H9 (cell line): ENCODE measurements around the gene COL23A1. TPM values are rescaled to one million over a fixed set of nuclear protein-coding genes. Genes with fewer than 3 reads are reported as not detected.

Experiments
- DNase-seq: peaks from one replicate; pipeline ENCODE4 v3.0.0-alpha.2; 2017
- H2AFZ ChIP-seq: one replicate; pipeline ENCODE4 v1.6.1; 2013; ENCODE audit warnings: mild to moderate bottlenecking, low read length, control low read depth, moderate library complexity
- H2AK5ac ChIP-seq: 2 replicates; pipeline ENCODE4 v1.6.1; 2013; ENCODE audit warnings: low read length, control low read depth, mixed read lengths; ENCODE audit not compliant: insufficient read length
- H2BK120ac ChIP-seq: one replicate; pipeline ENCODE4 v1.6.1; 2013; ENCODE audit warnings: low read depth, mild to moderate bottlenecking, low read length, control low read depth, inconsistent platforms; ENCODE audit not compliant: poor library complexity, severe bottlenecking
- H2BK12ac ChIP-seq: 2 replicates; pipeline ENCODE4 v1.6.1; 2013; ENCODE audit warnings: low read length, control low read depth, mixed read lengths, low read depth; ENCODE audit not compliant: insufficient read length
- H2BK15ac ChIP-seq: 2 replicates; pipeline ENCODE4 v1.6.1; 2013; ENCODE audit warnings: low read depth, low read length, control low read depth
- H2BK20ac ChIP-seq: one replicate; pipeline ENCODE4 v1.6.1; 2013; ENCODE audit warnings: low read depth, mild to moderate bottlenecking, low read length, control low read depth, inconsistent platforms; ENCODE audit not compliant: poor library complexity, severe bottlenecking
- H2BK5ac ChIP-seq: 2 replicates; pipeline ENCODE4 v1.6.1; 2013; ENCODE audit warnings: low read length, control low read depth, mixed read lengths; ENCODE audit not compliant: insufficient read length
- H3K14ac ChIP-seq: 2 replicates; pipeline ENCODE4 v1.6.1; 2013; ENCODE audit warnings: low read length, control low read depth; ENCODE audit not compliant: insufficient read depth
- H3K18ac ChIP-seq: 2 replicates; pipeline ENCODE4 v1.6.1; 2013; ENCODE audit warnings: low read depth, mild to moderate bottlenecking, mixed read lengths, low read length, control low read depth; ENCODE audit not compliant: insufficient read length
- H3K23ac ChIP-seq: 2 replicates; pipeline ENCODE4 v1.6.1; 2013; ENCODE audit warnings: low read length, control low read depth, mixed read lengths, low read depth; ENCODE audit not compliant: insufficient read length
- H3K23me2 ChIP-seq: 2 replicates; pipeline ENCODE4 v1.6.1; 2013; ENCODE audit warnings: low read depth, mild to moderate bottlenecking, mixed read lengths, low read length, control low read depth; ENCODE audit not compliant: insufficient read length, poor library complexity, severe bottlenecking
- H3K27ac ChIP-seq: 2 replicates; pipeline ENCODE4 v1.5.1; 2013; ENCODE audit warnings: low read length, control low read depth, mixed read lengths, low read depth; ENCODE audit not compliant: insufficient read length
- H3K27me3 ChIP-seq: 2 replicates; pipeline ENCODE4 v1.6.1; 2013; ENCODE audit warnings: low read length, control low read depth, inconsistent platforms; ENCODE audit not compliant: insufficient read depth
- H3K4ac ChIP-seq: 2 replicates; pipeline ENCODE4 v1.6.1; 2013; ENCODE audit warnings: low read depth, mild to moderate bottlenecking, control low read depth, inconsistent platforms, low read length, moderate library complexity
- H3K4me1 ChIP-seq: 2 replicates; pipeline ENCODE4 v1.6.1; 2013; ENCODE audit warnings: low read length, control low read depth, inconsistent platforms; ENCODE audit not compliant: insufficient read depth
- H3K4me2 ChIP-seq: 2 replicates; pipeline ENCODE4 v1.6.1; 2013; ENCODE audit warnings: low read length, control low read depth, mixed read lengths; ENCODE audit not compliant: insufficient read length, insufficient read depth
- H3K56ac ChIP-seq: 2 replicates; pipeline ENCODE4 v1.6.1; 2013; ENCODE audit warnings: low read depth, mild to moderate bottlenecking, mixed read lengths, low read length, control low read depth; ENCODE audit not compliant: insufficient read length
- H3K79me1 ChIP-seq: 2 replicates; pipeline ENCODE4 v1.6.1; 2013; ENCODE audit warnings: low read depth, mild to moderate bottlenecking, moderate library complexity, low read length, control low read depth, inconsistent platforms; ENCODE audit not compliant: insufficient read depth, poor library complexity, severe bottlenecking
- H3K79me2 ChIP-seq: 2 replicates; pipeline ENCODE4 v1.6.1; 2013; ENCODE audit warnings: low read length, control low read depth, inconsistent platforms; ENCODE audit not compliant: insufficient read depth
- H3K9ac ChIP-seq: 2 replicates; pipeline ENCODE4 v1.6.1; 2013; ENCODE audit warnings: low read length, control low read depth, mixed read lengths; ENCODE audit not compliant: insufficient read length; ENCODE audit errors: extremely low read depth
- H3K9me3 ChIP-seq: one replicate; pipeline ENCODE4 v1.6.1; 2013; ENCODE audit warnings: low read depth, low read length, inconsistent platforms; ENCODE audit not compliant: control insufficient read depth
- H3T11ph ChIP-seq: one replicate; pipeline ENCODE4 v1.6.1; 2013; ENCODE audit warnings: mild to moderate bottlenecking, low read length, control low read depth, inconsistent platforms
- H4K20me1 ChIP-seq: one replicate; pipeline ENCODE4 v1.6.1; 2013; ENCODE audit not compliant: control insufficient read depth, insufficient read length, insufficient read depth
- H4K5ac ChIP-seq: 2 replicates; pipeline ENCODE4 v1.6.1; 2013; ENCODE audit warnings: low read depth, mild to moderate bottlenecking, mixed read lengths, low read length, control low read depth; ENCODE audit not compliant: insufficient read length
- H4K8ac ChIP-seq: replicated peaks from 2 replicates; pipeline ENCODE4 v1.6.1; 2013; ENCODE audit warnings: low read length, control low read depth, mixed read lengths, low read depth; ENCODE audit not compliant: insufficient read length
- H4K91ac ChIP-seq: 2 replicates; pipeline ENCODE4 v1.6.1; 2013; ENCODE audit warnings: low read depth, mild to moderate bottlenecking, moderate library complexity, mixed read lengths, low read length, control low read depth; ENCODE audit not compliant: insufficient read length
- H3K27ac Mint-ChIP-seq, 3 experiments: 2 replicates in 2 of 3; 3 replicates in 1 of 3; pipeline ENCODE4 v1.8.0; 2020 to 2021; ENCODE audit warnings: mixed read lengths in 3 of 3, mild to moderate bottlenecking in 1 of 3, moderate library complexity in 1 of 3
- H3K27me3 Mint-ChIP-seq: 2 replicates; pipeline ENCODE4 v1.8.0; 2021; ENCODE audit warnings: low read depth, mild to moderate bottlenecking, moderate library complexity, mixed read lengths
- H3K36me3 Mint-ChIP-seq, 3 experiments: 2 replicates in 2 of 3; 3 replicates in 1 of 3; pipeline ENCODE4 v1.8.0; 2020 to 2021; ENCODE audit warnings: low read depth in 3 of 3, mixed read lengths in 3 of 3; ENCODE audit not compliant: insufficient read depth in 1 of 3
- H3K4me1 Mint-ChIP-seq, 2 experiments: 2 replicates each; pipeline ENCODE4 v1.8.0; 2020; ENCODE audit warnings: mixed read lengths in 2 of 2
- H3K4me3 Mint-ChIP-seq, 2 experiments: 2 replicates in 1 of 2; 3 replicates in 1 of 2; pipeline ENCODE4 v1.8.0; 2020 to 2021; ENCODE audit warnings: mild to moderate bottlenecking in 2 of 2, mixed read lengths in 2 of 2, moderate library complexity in 1 of 2
- H3K9me3 Mint-ChIP-seq, 2 experiments: 2 replicates in 1 of 2; 3 replicates in 1 of 2; pipeline ENCODE4 v1.8.0; 2020; ENCODE audit warnings: mild to moderate bottlenecking in 2 of 2, mixed read lengths in 2 of 2, moderate library complexity in 1 of 2
- CTCF ChIP-seq: fragments of 200-600 bp; sonication (generic); conservative IDR thresholded peaks from 3 replicates; pipeline ENCODE4 v1.8.0; 2021; ENCODE audit warnings: antibody characterized with exemption, mild to moderate bottlenecking
- WGBS: extraction: QIAGEN DNeasy Blood & Tissue Kit; methylation state at CpG from one replicate; pipeline ENCODE4 v1.1.7; 2013; ENCODE audit warnings: missing lambda C conversion rate, low lambda C conversion rate, mixed read lengths; ENCODE audit not compliant: insufficient read length; ENCODE audit errors: extremely low coverage; 5-methylcytosine and 5-hydroxymethylcytosine counted together
- total RNA-seq: library from RNA; stranded (reverse); gene quantifications from 2 replicates; pipeline ENCODE4 v1.2.1, GENCODE V29; 2021

COL23A1 gene
- total RNA-seq, 1 experiment from 2014 or later = 2.6 TPM

GRCh38 chr5:178278358-178279023 lies 311.7 kb downstream of the COL23A1 start:
- Mint-ChIP-seq H3K27me3 (peaks cover 39% of the 10 kb centered on the region), H3K4me3 (no peak overlapping the region), H3K9me3 (peaks cover 0 to 5% of the 10 kb centered on the region in 2 experiments; a peak in 1 of 5 replicates), H3K4me1 (peaks cover 4 to 9% of the 10 kb centered on the region in 2 experiments), H3K36me3 (no peaks in the 10 kb centered on the region; a peak in 1 of 7 replicates), H3K27ac (no peak overlapping the region)
- Histone ChIP-seq H3K14ac (no peak overlapping the region; the same call in 1 of the 2 replicates), H3K4me2 (no peak overlapping the region), H3K56ac (no peak overlapping the region), H2AFZ (no peak overlapping the region), H3K27me3 (no peaks in the 10 kb centered on the region), H3T11ph (no peak overlapping the region), H4K20me1 (no peaks in the 10 kb centered on the region), H3K79me1 (no peaks in the 10 kb centered on the region), H2BK12ac (no peak overlapping the region), H2BK20ac (no peak overlapping the region), H3K18ac (no peak overlapping the region), H3K9ac (no peak overlapping the region), H3K4me1 (no peaks in the 10 kb centered on the region), H3K9me3 (no peaks in the 10 kb centered on the region), H2BK120ac (no peak overlapping the region), H2BK15ac (no peak overlapping the region), H4K5ac (no peak overlapping the region), H3K23me2 (no peaks in the 10 kb centered on the region), H2AK5ac (no peak overlapping the region), H4K91ac (no peak overlapping the region), H3K23ac (no peak overlapping the region), H2BK5ac (no peak overlapping the region), H3K27ac (no peak overlapping the region), H3K79me2 (no peaks in the 10 kb centered on the region), H3K4ac (no peak overlapping the region), H4K8ac (no peak overlapping the region)
- no CpG with 5 or more reads among the region's 18 CpGs for WGBS
- no peak for DNase-seq
- TF ChIP-seq CTCF = no peak
